Endothelial cell (in vitro differentiated cells): ENCODE data around the gene CCT6B. TPM values are rescaled to one million over a fixed set of nuclear protein-coding genes. Genes with fewer than 3 reads are reported as not detected.

Source experiments
- DNase-seq: peaks from one replicate; pipeline ENCODE4 v3.0.0; 2021; ENCODE audit warnings: low spot score
- H3K27ac Mint-ChIP-seq: one replicate; pipeline ENCODE4 v1.8.0; 2021; ENCODE audit warnings: mixed read lengths, inconsistent platforms; ENCODE audit not compliant: unreplicated experiment
- H3K27me3 Mint-ChIP-seq: one replicate; pipeline ENCODE4 v1.8.0; 2021; ENCODE audit warnings: mild to moderate bottlenecking, moderate library complexity, mixed read lengths, inconsistent platforms; ENCODE audit not compliant: unreplicated experiment
- H3K36me3 Mint-ChIP-seq: one replicate; pipeline ENCODE4 v1.8.0; 2021; ENCODE audit warnings: mild to moderate bottlenecking, low read depth, mixed read lengths, inconsistent platforms; ENCODE audit not compliant: unreplicated experiment
- H3K4me1 Mint-ChIP-seq: one replicate; pipeline ENCODE4 v1.8.0; 2021; ENCODE audit warnings: mild to moderate bottlenecking, mixed read lengths, inconsistent platforms; ENCODE audit not compliant: unreplicated experiment
- H3K4me3 Mint-ChIP-seq: one replicate; pipeline ENCODE4 v1.8.0; 2021; ENCODE audit warnings: mild to moderate bottlenecking, mixed read lengths, inconsistent platforms; ENCODE audit not compliant: unreplicated experiment
- H3K9me3 Mint-ChIP-seq: one replicate; pipeline ENCODE4 v1.8.0; 2021; ENCODE audit warnings: mixed read lengths, inconsistent platforms; ENCODE audit not compliant: unreplicated experiment
- CTCF ChIP-seq: fragments of 200-600 bp; sonication (generic); IDR thresholded peaks from one replicate; pipeline ENCODE4 v1.5.0; 2021; ENCODE audit warnings: antibody characterized with exemption; ENCODE audit not compliant: unreplicated experiment
- total RNA-seq: library from RNA; stranded (reverse); fragmentation: NEBNext Ultra II Directional; extraction: Animal tissue kit (Norgen Biotek cat#: 25700); gene quantifications from one replicate; pipeline ENCODE4 v1.2.1, GENCODE V29; 2021; ENCODE audit not compliant: unreplicated experiment

The CCT6B gene
- total RNA-seq, 1 donor from 2014 or later, result 3.9 TPM

- Mint-ChIP-seq H3K4me3 (no peak overlapping the region), H3K27ac (no peak overlapping the region), H3K4me1 (no peaks in the 10 kb centered on the region), H3K27me3 (peaks cover 1% of the 10 kb centered on the region), H3K36me3 (peaks cover 32% of the 10 kb centered on the region), H3K9me3 (no peaks in the 10 kb centered on the region)
- DNase-seq, result peak; percentile 79
- TF ChIP-seq CTCF, result peak; percentile 29
These were observed 36.9 kb upstream of the CCT6B start for GRCh38 chr17:34998205-34998604.

- Mint-ChIP-seq H3K4me3 (no peak overlapping the region), H3K9me3 (no peaks in the 10 kb centered on the region), H3K27me3 (peaks cover 1% of the 10 kb centered on the region), H3K4me1 (no peaks in the 10 kb centered on the region), H3K36me3 (peaks cover 36% of the 10 kb centered on the region), H3K27ac (no peak overlapping the region)
- DNase-seq, result no peak
- TF ChIP-seq CTCF, result no peak
These were observed 36.1 kb upstream of the CCT6B start for GRCh38 chr17:34997355-34997862.

GRCh38 chr17:34996422-34997285 lies 35.4 kb upstream of the CCT6B start:
- TF ChIP-seq CTCF, result no peak
- H3K9me3 Mint-ChIP-seq, result no peaks in the 10 kb centered on the region
- DNase-seq, result no peak

GRCh38 chr17:34993031-34993430 lies 31.8 kb upstream of the CCT6B start:
- H3K27me3 Mint-ChIP-seq, result peaks cover 3% of the 10 kb centered on the region
- no peak for TF ChIP-seq CTCF
- H3K36me3 Mint-ChIP-seq, result peaks cover 38% of the 10 kb centered on the region

More at GRCh38 chr17:34996422-34997285, 35.4 kb upstream of the CCT6B start:
- Mint-ChIP-seq H3K36me3 (peaks cover 37% of the 10 kb centered on the region), H3K27me3 (peaks cover 1% of the 10 kb centered on the region), H3K4me3 (no peak overlapping the region), H3K4me1 (no peaks in the 10 kb centered on the region), H3K27ac (no peak overlapping the region)

GRCh38 chr17:34991606-34992005 lies 30.3 kb upstream of the CCT6B start:
- Mint-ChIP-seq H3K4me3 (no peak overlapping the region), H3K27ac (no peak overlapping the region), H3K9me3 (no peaks in the 10 kb centered on the region), H3K36me3 (peaks cover 45% of the 10 kb centered on the region), H3K4me1 (peaks cover 17% of the 10 kb centered on the region), H3K27me3 (peaks cover 3% of the 10 kb centered on the region)
- DNase-seq, result no peak
- no peak for TF ChIP-seq CTCF

More at GRCh38 chr17:34993031-34993430, 31.8 kb upstream of the CCT6B start:
- Mint-ChIP-seq H3K27ac (no peak overlapping the region), H3K9me3 (no peaks in the 10 kb centered on the region), H3K4me3 (no peak overlapping the region), H3K4me1 (peaks cover 16% of the 10 kb centered on the region)
- DNase-seq, result no peak
